OCI-LY1 (cell line): Measurements from ENCODE around the gene ACY1.

Experiments
- H2AFZ ChIP-seq: fragments of 200-600 bp; sonication (generic), shearing (Covaris generic); 2 replicates; pipeline ENCODE4 v1.6.0; 2014; ENCODE audit warnings: antibody characterized with exemption, mild to moderate bottlenecking, low read length
- H3F3A ChIP-seq: fragments of 200-600 bp; sonication (generic), shearing (Covaris generic); 2 replicates; pipeline ENCODE4 v1.6.0; 2014; ENCODE audit warnings: mild to moderate bottlenecking, antibody characterized with exemption, low read length, moderate library complexity; ENCODE audit not compliant: insufficient read depth
- H3K27ac ChIP-seq: fragments of 200-600 bp; sonication (generic); 2 replicates; pipeline ENCODE4 v1.5.1; 2014; ENCODE audit warnings: low read length, mixed run types, mild to moderate bottlenecking, low read depth; ENCODE audit not compliant: poor library complexity, severe bottlenecking
- H3K27me3 ChIP-seq: fragments of 200-600 bp; sonication (generic); 2 replicates; pipeline ENCODE4 v1.6.0; 2014; ENCODE audit warnings: antibody characterized with exemption, mild to moderate bottlenecking, low read length, moderate library complexity; ENCODE audit not compliant: insufficient read depth
- H3K36me3 ChIP-seq: fragments of 200-600 bp; sonication (generic); 2 replicates; pipeline ENCODE4 v1.6.1; 2014; ENCODE audit warnings: mild to moderate bottlenecking, antibody characterized with exemption, low read length, moderate library complexity, mixed read lengths; ENCODE audit not compliant: insufficient read depth
- H3K4me1 ChIP-seq: fragments of 200-600 bp; sonication (generic); 2 replicates; pipeline ENCODE4 v1.5.1; 2014; ENCODE audit warnings: mild to moderate bottlenecking, low read length, moderate library complexity; ENCODE audit not compliant: insufficient read depth, severe bottlenecking
- H3K4me2 ChIP-seq: fragments of 200-600 bp; sonication (generic), shearing (Covaris generic); 2 replicates; pipeline ENCODE4 v1.6.1; 2014; ENCODE audit warnings: low read length
- H3K4me3 ChIP-seq: fragments of 200-600 bp; sonication (generic); 2 replicates; pipeline ENCODE4 v1.5.1; 2014; ENCODE audit warnings: low read length, low read depth, mild to moderate bottlenecking, mixed read lengths; ENCODE audit not compliant: poor library complexity, severe bottlenecking
- H3K79me2 ChIP-seq: fragments of 200-600 bp; shearing (Covaris generic); 2 replicates; pipeline ENCODE4 v1.6.1; 2016; ENCODE audit warnings: mixed run types, low read length, mixed read lengths; ENCODE audit not compliant: insufficient read depth
- H3K9ac ChIP-seq: fragments of 200-600 bp; sonication (generic), shearing (Covaris generic); 2 replicates; pipeline ENCODE4 v1.6.1; 2014; ENCODE audit warnings: mild to moderate bottlenecking, low read length, mixed read lengths
- H3K9me2 ChIP-seq: fragments of 200-600 bp; sonication (generic), shearing (Covaris generic); 2 replicates; pipeline ENCODE4 v1.6.1; 2014; ENCODE audit warnings: low read depth, mild to moderate bottlenecking, low read length, mixed read lengths
- H3K9me3 ChIP-seq: fragments of 200-600 bp; shearing (Covaris generic); 2 replicates; pipeline ENCODE4 v1.6.1; 2014; ENCODE audit warnings: low read length, mixed read lengths
- H4K20me1 ChIP-seq: fragments of 200-600 bp; sonication (generic), shearing (Covaris generic); 2 replicates; pipeline ENCODE4 v1.6.0; 2016; ENCODE audit warnings: mild to moderate bottlenecking, low read length; ENCODE audit not compliant: insufficient read depth
- CTCF ChIP-seq: fragments of 200-600 bp; sonication (generic), shearing (Covaris generic); IDR thresholded peaks from 2 replicates; pipeline ENCODE4 v1.5.1; 2017; ENCODE audit warnings: mild to moderate bottlenecking, antibody characterized with exemption, low read length, moderate library complexity, mixed read lengths
- EZH2 ChIP-seq: fragments of 200-600 bp; sonication (generic), shearing (Covaris generic); IDR thresholded peaks from 2 replicates; pipeline ENCODE4 v1.8.0; 2017; ENCODE audit warnings: borderline replicate concordance, mixed run types, mild to moderate bottlenecking, antibody characterized with exemption, low read length, moderate library complexity, mixed read lengths

ACY1 gene

GRCh38 chr3:51953445-51953844, 29.9 kb upstream of the ACY1 start:
- no peak overlapping the region for H2AFZ ChIP-seq
- no peak overlapping the region for H3K4me2 ChIP-seq

GRCh38 chr3:51954105-51954504, 29.2 kb upstream of the ACY1 start:
- Histone ChIP-seq H4K20me1 (no peaks in the 10 kb centered on the region), H3K4me3 (no peak overlapping the region), H3K9ac (no peak overlapping the region), H3K27me3 (0 out of 2 replicates have a peak, but pooled peaks cover 6% of the 10 kb centered on the region), H3K79me2 (no peaks in the 10 kb centered on the region), H3F3A (no peaks in the 10 kb centered on the region), H2AFZ (no peak overlapping the region), H3K36me3 (no peaks in the 10 kb centered on the region), H3K27ac (no peak overlapping the region), H3K9me2 (no peaks in the 10 kb centered on the region), H3K9me3 (no peaks in the 10 kb centered on the region), H3K4me1 (peaks cover 9% of the 10 kb centered on the region), H3K4me2 (no peak overlapping the region)
- TF ChIP-seq EZH2 = no peak
- no peak for TF ChIP-seq CTCF

More at GRCh38 chr3:51953445-51953844, 29.9 kb upstream of the ACY1 start:
- H3K27ac ChIP-seq = no peak overlapping the region
- H3K79me2 ChIP-seq = no peaks in the 10 kb centered on the region
- no peak overlapping the region for H3K9ac ChIP-seq
- TF ChIP-seq EZH2 = no peak
- TF ChIP-seq CTCF = no peak
- H3K9me2 ChIP-seq = no peaks in the 10 kb centered on the region
- peaks cover 9% of the 10 kb centered on the region for H3K4me1 ChIP-seq
- 0 out of 2 replicates have a peak, but pooled peaks cover 6% of the 10 kb centered on the region for H3K27me3 ChIP-seq
- no peaks in the 10 kb centered on the region for H3K9me3 ChIP-seq
- no peaks in the 10 kb centered on the region for H3F3A ChIP-seq
- H3K4me3 ChIP-seq = no peak overlapping the region
- no peaks in the 10 kb centered on the region for H3K36me3 ChIP-seq
- H4K20me1 ChIP-seq = no peaks in the 10 kb centered on the region

- Histone ChIP-seq H3K9ac (no peak overlapping the region), H3K4me3 (no peak overlapping the region), H3F3A (no peaks in the 10 kb centered on the region), H4K20me1 (no peaks in the 10 kb centered on the region), H3K27me3 (0 out of 2 replicates have a peak, but pooled peaks cover 6% of the 10 kb centered on the region), H3K9me3 (no peaks in the 10 kb centered on the region), H3K79me2 (no peaks in the 10 kb centered on the region), H3K36me3 (no peaks in the 10 kb centered on the region), H3K4me2 (no peak overlapping the region), H3K27ac (no peak overlapping the region), H2AFZ (no peak overlapping the region), H3K4me1 (peaks cover 9% of the 10 kb centered on the region), H3K9me2 (no peaks in the 10 kb centered on the region)
- TF ChIP-seq EZH2 (no peak), CTCF (no peak)
Measured at GRCh38 chr3:51954713-51955112, 28.6 kb upstream of the ACY1 start.
